K562 treated with DMSO at 1 percent for 4 hours (cell line): ENCODE data around the gene MMD2. TPM values are rescaled to one million over a fixed set of nuclear protein-coding genes. Genes with fewer than 3 reads are reported as not detected.

Source experiments
- total RNA-seq: library from RNA; unstranded; fragments of 300-600 nt; gene quantifications from 2 replicates; pipeline ENCODE4 v1.2.3, GENCODE V29; 2022; ENCODE audit not compliant: insufficient read depth

MMD2 gene
- not detected in 2 replicates for total RNA-seq

GRCh38 chr7:4958477-4959301 is at the start of gene MMD2:
Gene MMD2 (minus strand): TSS chr7:4959187. CDS start chr7:4959017, 170 bp downstream.

GRCh38 chr7:4883372-4884144 is 75.4 kb downstream of the MMD2 start, which contains the start of gene RADIL:
Gene RADIL (minus strand): TSS chr7:4883716. CDS start chr7:4878139, 5,577 bp downstream.

GRCh38 chr7:4861673-4862072 is 97.3 kb downstream of the MMD2 start, which contains the start of gene PAPOLB:
Gene PAPOLB (minus strand): TSS chr7:4862030. CDS start chr7:4861810, 220 bp downstream.

Other genes with a start within 250 kb of the MMD2 start
- 47.4 and 49.2 TPM in 2 replicates for gene AP5Z1, start 183.6 kb downstream of the MMD2 start, total RNA-seq
- not detected in 2 replicates for gene PAPOLB, start 97.2 kb downstream of the MMD2 start, total RNA-seq
- 3.3 and 5.9 TPM in 2 replicates for gene RADIL, start 75.5 kb downstream of the MMD2 start, total RNA-seq
- gene RBAK, start 86.7 kb upstream of the MMD2 start, total RNA-seq = 5.0 and 5.2 TPM in 2 replicates
- gene WIPI2, start 231.0 kb upstream of the MMD2 start, total RNA-seq = 62.7 and 67.3 TPM in 2 replicates